ENCODE results near the gene HMCES. TPM values are rescaled to one million over a fixed set of nuclear protein-coding genes. Genes with fewer than 3 reads are reported as not detected.
A peak's percentile ranks its signal among the peaks of the same experiment; 100 is the strongest.

The HMCES gene
- total RNA-seq, 2 donors from 2014 or later, result 52.5 to 55.3 TPM

DNA sequence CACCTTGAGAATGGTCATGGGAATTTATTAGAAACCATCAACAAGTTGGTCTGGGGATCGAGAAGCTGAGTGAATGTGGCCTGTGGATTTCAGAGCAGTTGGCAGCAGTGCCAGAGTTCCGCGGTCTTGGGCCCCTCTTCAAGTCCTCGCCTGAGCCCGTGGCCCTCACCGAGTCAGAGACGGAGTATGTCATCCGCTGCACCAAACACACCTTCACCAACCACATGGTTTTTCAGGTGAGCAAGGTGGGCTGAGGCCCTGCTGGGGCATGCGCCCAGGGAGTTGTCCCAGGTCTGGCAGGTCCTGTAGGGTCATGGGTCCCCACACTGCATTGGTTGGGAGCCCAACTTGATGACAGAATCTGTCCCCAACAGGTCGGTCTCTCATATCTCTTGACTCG, 7.0 kb upstream of the HMCES start:
- no peak overlapping the region for H3K27ac Mint-ChIP-seq
- H3K36me3 Mint-ChIP-seq (ENCODE audit: low read depth), result peaks cover 100% of the 10 kb centered on the region
- ATAC-seq (replicated peaks), result no peak
- H3K9me3 Mint-ChIP-seq, result no peaks in the 10 kb centered on the region
- H3K4me1 Mint-ChIP-seq, result no peaks in the 10 kb centered on the region
- H3K27me3 Mint-ChIP-seq, result no peaks in the 10 kb centered on the region
- H3K4me3 Mint-ChIP-seq, result no peak overlapping the region

DNA sequence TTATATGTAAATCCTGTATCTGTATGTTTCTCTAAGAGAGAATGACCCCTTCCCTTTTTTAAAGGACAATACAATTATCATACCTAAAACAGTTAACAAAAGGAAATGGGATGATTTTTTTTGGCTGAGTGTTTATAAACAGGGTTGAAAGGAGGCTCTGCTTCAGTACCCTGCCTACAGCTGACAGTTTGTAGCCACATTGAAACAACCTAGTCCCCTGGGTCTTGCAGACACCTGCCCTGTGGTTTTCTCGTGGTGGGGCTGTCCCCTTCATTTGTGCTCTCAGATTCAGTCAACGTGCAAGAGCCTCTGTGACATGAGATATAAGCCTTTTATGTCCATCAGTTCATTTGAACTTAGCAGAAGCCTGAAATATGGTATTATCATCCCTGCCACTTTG, 2.3 kb upstream of the HMCES start:
- peak; percentile 12 for ATAC-seq (replicated peaks)
- H3K9me3 Mint-ChIP-seq, result no peaks in the 10 kb centered on the region
- H3K36me3 Mint-ChIP-seq (ENCODE audit: low read depth), result peaks cover 94% of the 10 kb centered on the region
- no peaks in the 10 kb centered on the region for H3K27me3 Mint-ChIP-seq
- peaks cover 13% of the 10 kb centered on the region for H3K4me1 Mint-ChIP-seq
- no peak overlapping the region for H3K4me3 Mint-ChIP-seq
- H3K27ac Mint-ChIP-seq, result no peak overlapping the region

DNA sequence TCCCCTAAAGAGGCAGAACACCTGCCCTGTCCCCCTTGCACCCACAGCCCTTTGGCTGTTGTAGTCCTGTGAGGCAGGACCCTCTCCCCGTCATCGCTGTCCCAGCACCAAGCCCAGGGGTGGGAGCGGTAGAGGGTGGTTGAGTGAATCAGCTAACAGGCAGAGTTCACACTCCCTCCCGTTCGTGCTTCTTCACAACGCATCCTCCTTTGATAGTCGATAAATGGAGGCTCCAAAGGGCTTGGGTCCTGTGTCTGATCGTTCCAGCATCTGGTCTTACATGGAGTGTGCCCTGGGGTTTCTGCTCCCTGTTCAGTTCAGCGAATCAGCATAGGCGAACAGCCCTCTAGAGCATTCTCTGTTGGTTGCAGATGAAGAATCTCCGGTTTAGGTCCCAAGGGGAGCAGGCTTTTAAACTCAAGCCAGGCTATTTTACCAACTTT, 820 bp upstream of the HMCES start:
- peaks cover 90% of the 10 kb centered on the region for H3K36me3 Mint-ChIP-seq (ENCODE audit: low read depth)
- no peaks in the 10 kb centered on the region for H3K27me3 Mint-ChIP-seq
- peak overlapping the region; percentile 85 for H3K27ac Mint-ChIP-seq
- H3K9me3 Mint-ChIP-seq, result no peaks in the 10 kb centered on the region
- peaks cover 23% of the 10 kb centered on the region for H3K4me1 Mint-ChIP-seq
- peak overlapping the region; percentile 96 for H3K4me3 Mint-ChIP-seq
- ATAC-seq (replicated peaks), result no peak

DNA sequence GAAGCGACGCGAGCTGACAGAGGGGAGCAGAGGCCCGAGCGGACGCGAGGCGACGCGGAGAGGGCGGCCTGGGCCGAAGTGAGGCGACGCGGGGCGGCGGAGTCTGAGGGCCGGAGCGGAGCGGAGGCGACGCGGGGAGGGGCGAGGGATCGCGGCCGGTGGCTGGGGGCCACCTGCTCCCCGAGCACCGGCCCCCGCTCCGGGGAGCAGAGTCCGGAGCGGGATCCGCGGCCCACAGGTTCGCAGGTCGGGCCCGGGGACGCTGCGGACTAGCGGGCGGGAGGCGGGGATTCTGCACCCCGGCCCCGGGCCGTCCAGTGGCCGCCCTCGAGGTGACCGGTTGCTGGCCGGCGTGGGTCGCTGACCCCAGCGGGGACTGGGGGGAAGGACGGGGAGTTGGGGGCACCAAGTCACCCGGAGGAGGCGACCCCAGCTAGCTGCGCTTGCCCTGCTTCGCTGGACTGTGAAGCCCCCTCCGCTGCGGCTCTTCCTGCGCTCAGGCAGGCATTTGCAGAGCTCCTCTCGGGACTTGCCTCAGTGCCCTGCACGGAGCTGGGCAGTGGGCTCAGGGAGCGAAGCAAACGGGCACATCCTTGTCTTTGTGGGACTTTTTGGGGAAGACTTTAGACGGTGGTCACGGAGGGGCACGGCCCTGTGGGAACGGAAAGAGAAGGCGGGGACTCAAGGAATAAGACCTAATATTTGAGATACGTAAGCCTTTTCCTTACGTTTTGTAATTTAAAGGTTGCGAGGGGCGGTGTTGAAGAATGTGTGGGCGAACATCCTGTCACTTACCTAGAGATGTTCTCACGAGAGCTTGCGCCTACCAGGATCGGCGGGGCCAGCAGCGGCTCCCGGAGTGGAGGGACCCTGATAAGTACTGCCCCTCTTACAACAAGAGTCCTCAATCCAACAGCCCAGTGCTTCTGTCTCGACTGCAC, 566 bp downstream of the HMCES start:
- Mint-ChIP-seq H3K4me3 (peak overlapping the region; percentile 96), H3K27me3 (no peaks in the 10 kb centered on the region), H3K4me1 (peaks cover 26% of the 10 kb centered on the region), H3K36me3 (ENCODE audit: low read depth) (peaks cover 85% of the 10 kb centered on the region), H3K9me3 (no peaks in the 10 kb centered on the region), H3K27ac (peak overlapping the region; percentile 97)
- peak; percentile 34 for ATAC-seq (replicated peaks)

DNA sequence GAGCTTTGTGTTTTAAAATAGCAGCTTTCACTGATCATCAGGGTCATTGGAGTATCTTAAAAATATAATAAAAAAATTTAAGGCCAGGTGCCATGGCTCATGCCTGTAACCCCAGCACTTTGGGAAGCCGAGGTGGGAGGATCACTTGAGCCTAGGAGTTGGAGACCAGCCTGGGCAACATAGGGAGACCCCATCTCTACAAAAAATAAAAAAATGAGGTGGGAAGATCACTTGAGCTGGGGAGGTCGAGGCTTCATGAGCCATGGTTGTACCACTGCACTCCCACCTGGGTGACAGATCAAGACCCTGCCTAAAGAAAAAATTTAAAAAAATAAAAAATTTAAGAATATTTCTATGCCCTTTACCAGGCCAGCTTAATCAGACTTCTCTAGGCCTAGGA, 1.5 kb downstream of the HMCES start:
- Mint-ChIP-seq H3K9me3 (no peaks in the 10 kb centered on the region), H3K4me1 (peaks cover 26% of the 10 kb centered on the region), H3K27ac (peak overlapping the region; percentile 97), H3K27me3 (no peaks in the 10 kb centered on the region), H3K36me3 (ENCODE audit: low read depth) (peaks cover 85% of the 10 kb centered on the region), H3K4me3 (peak overlapping the region; percentile 96)
- ATAC-seq (replicated peaks), result no peak

DNA sequence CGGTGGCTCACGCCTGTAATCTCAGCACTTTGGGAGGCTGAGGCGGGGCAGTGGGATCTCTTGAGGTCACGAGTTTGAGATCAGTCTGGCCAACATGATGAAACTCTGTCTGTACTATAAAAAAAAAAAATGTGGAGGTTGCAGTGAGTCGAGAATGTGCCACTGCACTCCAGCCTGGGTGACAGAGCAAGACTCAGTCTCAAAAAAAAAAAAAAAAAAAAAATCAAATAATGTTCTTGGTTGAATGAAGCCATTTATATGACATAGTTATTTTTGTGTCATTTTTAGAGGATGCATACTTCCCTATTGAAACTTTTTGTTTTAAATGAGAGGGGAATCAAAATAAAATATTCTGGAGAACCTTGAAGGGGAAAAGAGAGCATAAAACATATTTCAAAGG, 3.1 kb downstream of the HMCES start:
- Mint-ChIP-seq H3K27ac (peak overlapping the region; percentile 81), H3K4me3 (peak overlapping the region; percentile 96), H3K27me3 (no peaks in the 10 kb centered on the region), H3K4me1 (peaks cover 26% of the 10 kb centered on the region), H3K9me3 (no peaks in the 10 kb centered on the region), H3K36me3 (ENCODE audit: low read depth) (peaks cover 83% of the 10 kb centered on the region)
- no peak for ATAC-seq (replicated peaks)

DNA sequence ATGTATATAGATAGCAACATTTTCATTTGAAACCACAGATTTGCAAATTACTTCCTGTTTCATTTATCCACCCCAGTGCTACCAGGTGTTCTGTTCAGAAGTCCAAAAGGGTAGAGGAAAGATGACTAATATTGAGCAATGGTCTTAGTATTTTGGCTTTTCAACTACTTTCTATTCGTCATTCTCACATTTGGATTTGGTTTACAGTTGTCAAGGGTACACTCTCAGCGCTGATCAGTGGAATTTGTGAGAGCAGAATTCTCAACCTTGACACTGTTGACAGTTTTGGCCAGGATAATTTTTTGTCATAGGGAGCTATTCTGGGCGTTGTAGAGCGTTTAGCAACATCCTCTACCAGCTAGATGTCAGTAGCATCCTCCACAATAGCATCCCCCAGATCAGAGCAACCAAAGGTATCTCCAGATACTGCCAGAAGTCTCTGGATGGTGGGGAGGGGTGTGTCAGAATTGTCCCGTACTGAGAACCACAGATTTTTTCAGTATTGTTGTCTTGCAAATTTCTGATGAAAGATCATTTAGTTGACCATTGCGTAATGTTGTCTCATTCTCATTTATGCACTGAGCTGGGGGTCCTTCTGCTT, 4.2 kb downstream of the HMCES start:
- H3K27me3 Mint-ChIP-seq, result no peaks in the 10 kb centered on the region
- peak overlapping the region; percentile 81 for H3K27ac Mint-ChIP-seq
- H3K4me3 Mint-ChIP-seq, result peak overlapping the region; percentile 96
- ATAC-seq (replicated peaks), result peak; percentile 57
- peaks cover 83% of the 10 kb centered on the region for H3K36me3 Mint-ChIP-seq (ENCODE audit: low read depth)
- H3K9me3 Mint-ChIP-seq, result no peaks in the 10 kb centered on the region
- H3K4me1 Mint-ChIP-seq, result peaks cover 23% of the 10 kb centered on the region

DNA sequence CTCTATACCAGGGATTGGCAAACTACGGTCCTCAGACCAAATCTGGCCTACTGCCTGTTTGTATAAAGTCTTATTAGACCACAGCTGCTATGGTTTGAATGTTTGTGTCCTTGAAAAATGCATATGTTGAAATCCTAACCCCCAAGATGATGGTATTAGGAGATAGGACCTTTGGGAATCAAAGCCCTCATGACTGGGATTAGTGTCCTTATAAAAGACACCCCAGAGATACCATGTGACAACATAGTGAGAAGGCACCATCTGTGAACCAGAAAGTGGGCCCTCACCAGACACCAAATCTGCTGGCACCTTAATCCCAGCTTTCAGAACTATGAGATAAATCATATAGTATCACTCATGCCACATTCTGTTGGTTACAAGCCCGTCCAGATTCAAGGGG, 7.4 kb downstream of the HMCES start:
- no peak for ATAC-seq (replicated peaks)
- Mint-ChIP-seq H3K9me3 (no peaks in the 10 kb centered on the region), H3K4me3 (no peak overlapping the region), H3K27ac (peak overlapping the region; percentile 23), H3K4me1 (peaks cover 12% of the 10 kb centered on the region), H3K36me3 (ENCODE audit: low read depth) (peaks cover 88% of the 10 kb centered on the region), H3K27me3 (no peaks in the 10 kb centered on the region)

DNA sequence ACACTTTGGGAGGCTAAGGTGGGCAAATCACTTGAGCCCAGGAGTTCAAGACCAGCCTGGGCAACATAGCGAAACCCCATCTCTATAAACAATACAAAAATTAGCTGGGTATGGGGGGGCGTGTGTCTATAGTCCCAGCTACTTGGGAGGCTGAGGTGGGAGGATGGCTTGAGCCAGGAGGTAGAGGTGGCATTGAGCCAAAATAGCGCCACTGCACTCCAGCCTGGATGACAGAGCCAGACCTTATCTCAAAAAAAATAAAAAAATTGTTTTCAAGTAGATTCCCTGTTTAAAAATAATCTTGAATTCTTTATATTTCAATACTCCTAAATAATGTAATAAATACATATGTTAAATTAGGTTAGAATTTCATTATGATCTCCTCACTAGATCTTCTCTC, 9.8 kb downstream of the HMCES start:
- Mint-ChIP-seq H3K4me3 (no peak overlapping the region), H3K27me3 (no peaks in the 10 kb centered on the region), H3K27ac (no peak overlapping the region), H3K9me3 (no peaks in the 10 kb centered on the region), H3K4me1 (no peaks in the 10 kb centered on the region), H3K36me3 (ENCODE audit: low read depth) (peaks cover 92% of the 10 kb centered on the region)
- ATAC-seq (replicated peaks), result no peak

DNA sequence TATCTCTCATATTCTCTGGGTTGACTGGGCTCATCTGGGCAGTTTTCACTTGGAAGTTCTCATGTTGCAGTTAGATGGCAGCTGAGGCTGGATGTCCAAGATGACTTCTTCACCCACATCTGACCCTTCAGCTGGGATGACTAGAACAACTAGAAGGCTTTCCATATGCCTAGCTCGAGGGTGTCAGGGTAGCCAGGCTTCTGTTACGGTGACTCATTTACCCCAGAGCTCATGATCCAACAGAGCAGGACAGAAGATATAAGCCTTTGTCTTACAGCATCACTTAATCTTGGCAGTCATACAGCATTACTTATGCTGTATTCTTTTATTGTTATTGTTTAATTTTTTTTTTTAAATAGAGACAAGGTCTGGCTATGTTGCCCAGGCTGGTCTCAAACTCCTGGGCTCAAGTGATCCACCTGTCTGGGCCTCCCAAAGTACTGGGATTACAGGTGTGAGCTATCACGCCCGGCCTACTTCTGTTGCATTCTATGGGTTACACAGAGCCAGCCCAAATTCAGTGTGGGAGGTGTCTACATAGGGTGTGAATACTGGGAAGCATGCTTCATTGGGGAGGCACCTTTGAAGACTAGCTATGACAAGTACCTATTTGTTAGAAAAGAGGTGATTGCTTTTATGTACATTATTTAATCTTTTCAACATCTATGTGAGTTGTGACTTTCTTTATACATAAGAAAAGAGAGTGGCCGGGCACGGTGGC, 10.7 kb downstream of the HMCES start:
- H3K4me1 Mint-ChIP-seq, result no peaks in the 10 kb centered on the region
- no peak overlapping the region for H3K27ac Mint-ChIP-seq
- H3K27me3 Mint-ChIP-seq, result no peaks in the 10 kb centered on the region
- H3K36me3 Mint-ChIP-seq (ENCODE audit: low read depth), result peaks cover 95% of the 10 kb centered on the region
- no peak for ATAC-seq (replicated peaks)
- no peaks in the 10 kb centered on the region for H3K9me3 Mint-ChIP-seq
- no peak overlapping the region for H3K4me3 Mint-ChIP-seq

DNA sequence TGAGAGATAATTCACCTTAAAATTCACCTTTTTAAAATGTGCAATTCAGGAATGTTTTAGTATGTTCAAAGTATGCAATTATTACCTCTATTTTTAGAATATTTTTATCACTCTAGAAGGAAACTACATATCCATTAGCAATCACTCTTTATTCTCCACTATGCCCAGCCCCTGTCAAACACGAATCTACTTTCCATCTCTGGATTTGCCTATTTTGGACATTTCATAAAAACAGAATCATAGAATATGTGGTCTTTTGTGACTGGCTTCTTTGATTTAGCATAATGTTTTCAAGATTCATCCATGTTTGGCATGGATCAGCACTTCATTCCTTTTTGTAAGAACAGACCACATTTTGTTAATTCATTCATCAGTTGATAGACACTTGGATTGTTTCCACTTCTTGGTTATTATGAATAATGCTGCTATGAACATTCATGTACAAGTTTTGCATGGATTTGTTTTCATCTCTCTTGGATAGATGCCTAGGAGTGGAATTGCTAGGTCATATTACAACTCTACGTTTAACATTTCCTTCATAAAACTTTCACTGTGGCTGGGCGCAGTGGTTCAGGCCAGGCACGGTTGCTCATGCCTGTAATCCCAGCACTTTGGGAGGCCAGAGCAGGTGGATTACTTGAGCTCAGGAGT, 12.7 kb downstream of the HMCES start:
- no peaks in the 10 kb centered on the region for H3K27me3 Mint-ChIP-seq
- no peaks in the 10 kb centered on the region for H3K9me3 Mint-ChIP-seq
- ATAC-seq (replicated peaks), result no peak
- no peak overlapping the region for H3K27ac Mint-ChIP-seq
- no peak overlapping the region for H3K4me3 Mint-ChIP-seq
- H3K36me3 Mint-ChIP-seq (ENCODE audit: low read depth), result peaks cover 97% of the 10 kb centered on the region
- H3K4me1 Mint-ChIP-seq, result no peaks in the 10 kb centered on the region

DNA sequence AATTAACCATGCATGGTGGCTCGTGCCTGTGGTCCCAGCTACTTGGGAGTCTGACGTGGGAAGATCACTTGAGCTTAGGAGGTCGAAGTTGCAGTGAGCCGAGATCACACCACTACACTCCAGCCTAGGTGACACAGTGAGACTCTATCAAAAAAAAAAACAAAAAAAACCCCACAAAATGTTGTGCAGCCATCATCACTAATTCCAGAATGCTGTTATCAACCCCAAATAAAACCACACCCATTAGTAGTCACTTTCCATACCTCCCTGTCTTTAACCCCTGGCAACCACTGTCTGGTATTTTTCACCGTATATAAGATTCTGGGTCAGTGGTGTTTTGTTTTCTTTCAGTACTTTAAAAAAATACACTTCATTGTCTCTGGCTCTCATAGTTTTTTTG, 16.6 kb downstream of the HMCES start:
- H3K27me3 Mint-ChIP-seq, result no peaks in the 10 kb centered on the region
- no peak overlapping the region for H3K4me3 Mint-ChIP-seq
- no peak for ATAC-seq (replicated peaks)
- no peak overlapping the region for H3K27ac Mint-ChIP-seq
- no peaks in the 10 kb centered on the region for H3K4me1 Mint-ChIP-seq
- peaks cover 97% of the 10 kb centered on the region for H3K36me3 Mint-ChIP-seq (ENCODE audit: low read depth)
- H3K9me3 Mint-ChIP-seq, result no peaks in the 10 kb centered on the region

DNA sequence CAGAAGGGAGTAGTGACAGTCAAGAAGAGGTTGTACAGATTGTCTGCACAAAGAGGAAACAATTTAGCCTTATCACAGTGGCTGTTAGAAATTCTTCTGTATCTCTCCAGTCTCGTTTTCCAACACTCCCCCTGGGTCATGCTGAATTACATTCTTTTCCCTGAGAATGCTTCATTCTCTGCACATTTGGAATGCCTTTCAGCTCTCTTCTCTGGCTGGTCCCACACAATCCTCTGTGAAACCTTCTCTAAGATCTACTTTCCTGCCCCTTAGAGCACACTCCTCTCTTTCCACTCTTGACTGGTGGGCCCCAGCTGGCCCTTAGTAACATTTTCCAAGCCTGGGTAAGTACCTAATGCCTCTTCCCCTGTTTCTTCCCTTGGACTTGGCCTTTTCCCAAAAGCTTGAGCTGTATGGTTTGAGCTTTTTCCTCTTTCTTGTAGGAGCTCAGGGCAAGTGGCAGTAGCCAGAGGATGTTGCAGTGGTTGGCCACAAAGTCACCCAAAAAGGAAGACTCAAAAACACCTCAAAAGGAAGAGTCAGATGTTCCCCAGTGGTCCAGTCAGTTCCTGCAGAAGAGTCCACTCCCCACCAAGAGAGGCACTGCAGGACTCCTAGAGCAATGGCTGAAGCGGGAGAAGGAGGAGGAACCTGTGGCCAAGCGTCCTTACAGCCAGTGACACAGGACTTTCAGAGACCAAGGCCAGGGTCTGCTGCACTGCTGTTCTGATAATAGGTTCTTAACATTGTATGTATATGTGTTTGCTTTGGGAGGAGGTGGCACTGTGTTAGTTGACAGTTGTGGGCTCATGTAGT, 25.7 kb downstream of the HMCES start:
- Mint-ChIP-seq H3K9me3 (no peaks in the 10 kb centered on the region), H3K4me1 (peaks cover 6% of the 10 kb centered on the region), H3K27me3 (no peaks in the 10 kb centered on the region), H3K27ac (peak overlapping the region; percentile 11), H3K4me3 (no peak overlapping the region), H3K36me3 (ENCODE audit: low read depth) (peaks cover 75% of the 10 kb centered on the region)
- ATAC-seq (replicated peaks), result no peak

DNA sequence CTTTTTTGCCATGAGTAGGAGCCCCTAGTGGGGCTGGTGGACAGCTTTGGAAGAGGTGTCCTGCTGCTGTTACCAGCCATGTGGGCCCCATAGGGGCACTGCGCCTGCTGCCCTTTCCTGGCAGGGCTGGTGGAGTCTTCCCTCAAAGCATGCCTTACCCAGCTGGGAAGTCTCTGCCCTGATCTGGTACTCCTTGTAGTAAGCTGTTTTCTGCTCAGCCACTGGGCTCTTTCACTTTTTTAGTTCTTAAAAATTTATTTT, 26.2 kb downstream of the HMCES start:
- peak overlapping the region; percentile 11 for H3K27ac Mint-ChIP-seq
- H3K4me1 Mint-ChIP-seq, result peaks cover 6% of the 10 kb centered on the region
- H3K27me3 Mint-ChIP-seq, result no peaks in the 10 kb centered on the region
- no peak overlapping the region for H3K4me3 Mint-ChIP-seq
- peaks cover 70% of the 10 kb centered on the region for H3K36me3 Mint-ChIP-seq (ENCODE audit: low read depth)
- no peaks in the 10 kb centered on the region for H3K9me3 Mint-ChIP-seq
- ATAC-seq (replicated peaks), result no peak
